Mesendoderm (in vitro differentiated cells): ENCODE results near the gene CASZ1.

Source experiments
- DNase-seq: peaks from one replicate; pipeline ENCODE4 v3.0.0; 2013
- H2AK5ac ChIP-seq: 2 replicates; pipeline ENCODE4 v1.6.1; 2013; ENCODE audit warnings: low read length, inconsistent platforms
- H2BK120ac ChIP-seq: 2 replicates; pipeline ENCODE4 v1.6.1; 2013; ENCODE audit warnings: low read depth, mild to moderate bottlenecking, low read length, moderate library complexity, mixed read lengths
- H2BK15ac ChIP-seq: replicated peaks from 2 replicates; pipeline ENCODE4 v1.6.1; 2013; ENCODE audit warnings: low read depth, mild to moderate bottlenecking, moderate library complexity
- H2BK5ac ChIP-seq: 2 replicates; pipeline ENCODE4 v1.6.1; 2013; ENCODE audit warnings: low read length, inconsistent platforms
- H3K18ac ChIP-seq: 2 replicates; pipeline ENCODE4 v1.6.1; 2013; ENCODE audit warnings: mild to moderate bottlenecking, low read length, mixed read lengths
- H3K23ac ChIP-seq: one replicate; pipeline ENCODE4 v1.6.1; 2013; ENCODE audit warnings: low read length
- H3K27ac ChIP-seq: 2 replicates; pipeline ENCODE4 v1.5.1; 2013; ENCODE audit warnings: low read depth, mild to moderate bottlenecking, inconsistent platforms, low read length, moderate library complexity
- H3K27me3 ChIP-seq: 2 replicates; pipeline ENCODE4 v1.6.1; 2013; ENCODE audit warnings: low read length, control low read depth, mild to moderate bottlenecking, inconsistent platforms; ENCODE audit not compliant: insufficient read depth, poor library complexity
- H3K36me3 ChIP-seq: 2 replicates; pipeline ENCODE4 v1.6.1; 2013; ENCODE audit warnings: low read length, inconsistent platforms; ENCODE audit not compliant: control insufficient read depth, insufficient read depth
- H3K4ac ChIP-seq: one replicate; pipeline ENCODE4 v1.6.1; 2013; ENCODE audit warnings: low read depth, mild to moderate bottlenecking, low read length, moderate library complexity
- H3K4me1 ChIP-seq: 2 replicates; pipeline ENCODE4 v1.6.1; 2013; ENCODE audit warnings: low read depth, low read length, inconsistent platforms; ENCODE audit not compliant: control insufficient read depth
- H3K4me2 ChIP-seq: 2 replicates; pipeline ENCODE4 v1.6.1; 2013; ENCODE audit warnings: low read length
- H3K4me3 ChIP-seq: 2 replicates; pipeline ENCODE4 v1.5.1; 2013; ENCODE audit warnings: mild to moderate bottlenecking, low read length
- H3K56ac ChIP-seq: one replicate; pipeline ENCODE4 v1.6.1; 2013; ENCODE audit warnings: low read length
- H3K79me1 ChIP-seq: 2 replicates; pipeline ENCODE4 v1.6.1; 2013; ENCODE audit warnings: low read length, inconsistent platforms
- H3K79me2 ChIP-seq: 2 replicates; pipeline ENCODE4 v1.6.1; 2013; ENCODE audit warnings: mild to moderate bottlenecking, low read length; ENCODE audit not compliant: control insufficient read depth, insufficient read depth
- H3K9ac ChIP-seq: 2 replicates; pipeline ENCODE4 v1.6.1; 2013; ENCODE audit warnings: low read length, inconsistent platforms
- H4K5ac ChIP-seq: one replicate; pipeline ENCODE4 v1.6.1; 2013; ENCODE audit warnings: low read length
- H4K8ac ChIP-seq: one replicate; pipeline ENCODE4 v1.6.1; 2013; ENCODE audit warnings: low read depth, mild to moderate bottlenecking, control low read depth, low read length, moderate library complexity
- WGBS: extraction: QIAGEN DNeasy Blood & Tissue Kit; methylation state at CpG from one replicate; pipeline ENCODE4 v1.1.7; 2013; ENCODE audit warnings: low lambda C conversion rate, missing lambda C conversion rate; ENCODE audit not compliant: insufficient coverage; ENCODE audit errors: extremely low coverage; 5-methylcytosine and 5-hydroxymethylcytosine counted together

Gene CASZ1

DNA sequence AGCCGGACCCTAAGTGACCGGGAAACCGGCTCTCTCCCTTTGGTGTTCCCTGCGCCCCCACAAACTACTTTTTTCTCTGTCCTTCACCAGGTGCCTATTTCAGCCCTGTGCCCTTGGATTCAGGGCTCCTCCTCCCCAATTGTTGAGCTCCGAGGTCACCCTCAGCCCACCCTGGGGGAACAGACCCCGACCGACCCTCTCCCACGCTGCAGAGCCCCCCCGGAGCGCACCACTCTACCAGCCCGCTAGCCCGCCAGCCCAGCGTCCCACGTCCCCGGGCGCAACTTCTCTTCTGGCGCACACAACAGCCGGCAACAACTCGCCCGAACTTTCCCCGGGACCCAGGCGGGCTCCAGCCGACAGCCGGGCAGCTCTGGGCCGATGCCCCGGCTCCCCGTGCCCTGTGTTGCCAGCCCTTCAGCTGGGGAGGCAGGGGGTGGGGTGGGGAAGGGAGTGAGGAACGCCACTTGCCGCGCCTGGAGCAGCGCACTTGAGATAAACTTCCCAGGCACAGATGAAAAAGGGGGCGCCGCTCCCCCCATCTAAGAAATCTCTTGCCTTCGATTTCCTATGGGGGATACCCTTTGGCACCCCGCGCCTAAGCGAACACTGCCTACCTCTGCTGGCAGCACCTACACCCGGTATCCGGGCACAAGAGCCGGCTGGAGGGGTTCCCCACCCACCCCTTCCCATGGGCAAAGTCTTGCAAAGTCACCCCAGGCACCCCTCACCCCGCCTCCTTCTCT, 997 bp downstream of the CASZ1 start:
- Histone ChIP-seq H2BK120ac (no peak overlapping the region), H3K4me1 (no peaks in the 10 kb centered on the region), H4K8ac (no peak overlapping the region), H2AK5ac (no peak overlapping the region), H3K27ac (no peak overlapping the region), H3K18ac (no peak overlapping the region), H3K79me1 (no peaks in the 10 kb centered on the region), H3K27me3 (peaks cover 16% of the 10 kb centered on the region), H3K36me3 (no peaks in the 10 kb centered on the region), H4K5ac (no peak overlapping the region), H3K56ac (peak overlapping the region; percentile 22), H3K23ac (no peak overlapping the region), H3K9ac (no peak overlapping the region), H3K4ac (no peak overlapping the region), H3K4me3 (no peak overlapping the region), H3K79me2 (no peaks in the 10 kb centered on the region), H3K4me2 (peak overlapping the region; percentile 3), H2BK15ac (no peak overlapping the region), H2BK5ac (no peak overlapping the region)
- WGBS, result no CpG with 5 or more reads among the region's 41 CpGs
- DNase-seq, result no peak

- Histone ChIP-seq H3K79me2 (no peaks in the 10 kb centered on the region), H3K4ac (no peak overlapping the region), H2BK5ac (no peak overlapping the region), H2BK15ac (no peak overlapping the region), H3K36me3 (no peaks in the 10 kb centered on the region), H3K27me3 (peaks cover 16% of the 10 kb centered on the region), H3K4me3 (no peak overlapping the region), H3K9ac (no peak overlapping the region), H3K4me1 (no peaks in the 10 kb centered on the region), H3K56ac (peak overlapping the region; percentile 22), H3K27ac (no peak overlapping the region), H2BK120ac (no peak overlapping the region), H4K5ac (no peak overlapping the region), H4K8ac (no peak overlapping the region), H2AK5ac (no peak overlapping the region), H3K4me2 (peak overlapping the region; percentile 3), H3K18ac (no peak overlapping the region), H3K23ac (no peak overlapping the region), H3K79me1 (no peaks in the 10 kb centered on the region)
- no CpG with 5 or more reads among the region's 58 CpGs for WGBS
- peak; percentile 23 for DNase-seq
Measured at GRCh38 chr1:10794724-10795275, 1.6 kb downstream of the CASZ1 start.

DNA sequence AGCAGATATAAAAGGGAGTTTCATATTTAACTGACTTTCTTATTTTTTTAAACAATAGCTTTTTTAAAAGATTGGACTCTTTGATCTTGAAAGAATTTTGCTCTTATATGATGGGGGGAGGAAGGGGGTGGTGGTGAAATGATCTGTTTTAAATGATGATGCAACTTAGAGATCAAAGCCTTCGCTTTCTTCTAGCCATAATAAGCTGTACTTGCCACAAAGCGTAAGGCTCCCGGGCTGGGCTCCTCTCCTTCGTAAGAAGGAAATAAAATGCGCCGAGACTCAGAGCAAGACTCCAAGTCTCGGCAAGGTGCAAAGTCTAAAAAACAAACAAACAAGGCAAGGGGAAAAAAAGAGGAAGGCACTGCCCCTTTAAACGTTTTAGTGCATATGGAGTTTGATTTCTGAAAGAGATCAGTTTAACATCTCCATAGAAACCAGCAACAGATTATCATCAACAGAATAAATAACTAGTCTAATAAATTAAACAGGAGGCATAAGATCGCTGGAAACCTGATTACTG, 3.3 kb downstream of the CASZ1 start:
- Histone ChIP-seq H4K5ac (no peak overlapping the region), H3K79me2 (no peaks in the 10 kb centered on the region), H3K23ac (no peak overlapping the region), H3K4me1 (no peaks in the 10 kb centered on the region), H3K36me3 (no peaks in the 10 kb centered on the region), H3K9ac (no peak overlapping the region), H3K27ac (no peak overlapping the region), H3K4me3 (no peak overlapping the region), H3K56ac (no peak overlapping the region), H2BK5ac (no peak overlapping the region), H3K79me1 (no peaks in the 10 kb centered on the region), H3K4ac (no peak overlapping the region), H3K18ac (no peak overlapping the region), H3K27me3 (peaks cover 16% of the 10 kb centered on the region), H4K8ac (no peak overlapping the region), H3K4me2 (peak overlapping the region; percentile 37), H2AK5ac (no peak overlapping the region), H2BK120ac (no peak overlapping the region), H2BK15ac (no peak overlapping the region)
- no CpG with 5 or more reads among the region's 9 CpGs for WGBS
- DNase-seq, result peak; percentile 43

DNA sequence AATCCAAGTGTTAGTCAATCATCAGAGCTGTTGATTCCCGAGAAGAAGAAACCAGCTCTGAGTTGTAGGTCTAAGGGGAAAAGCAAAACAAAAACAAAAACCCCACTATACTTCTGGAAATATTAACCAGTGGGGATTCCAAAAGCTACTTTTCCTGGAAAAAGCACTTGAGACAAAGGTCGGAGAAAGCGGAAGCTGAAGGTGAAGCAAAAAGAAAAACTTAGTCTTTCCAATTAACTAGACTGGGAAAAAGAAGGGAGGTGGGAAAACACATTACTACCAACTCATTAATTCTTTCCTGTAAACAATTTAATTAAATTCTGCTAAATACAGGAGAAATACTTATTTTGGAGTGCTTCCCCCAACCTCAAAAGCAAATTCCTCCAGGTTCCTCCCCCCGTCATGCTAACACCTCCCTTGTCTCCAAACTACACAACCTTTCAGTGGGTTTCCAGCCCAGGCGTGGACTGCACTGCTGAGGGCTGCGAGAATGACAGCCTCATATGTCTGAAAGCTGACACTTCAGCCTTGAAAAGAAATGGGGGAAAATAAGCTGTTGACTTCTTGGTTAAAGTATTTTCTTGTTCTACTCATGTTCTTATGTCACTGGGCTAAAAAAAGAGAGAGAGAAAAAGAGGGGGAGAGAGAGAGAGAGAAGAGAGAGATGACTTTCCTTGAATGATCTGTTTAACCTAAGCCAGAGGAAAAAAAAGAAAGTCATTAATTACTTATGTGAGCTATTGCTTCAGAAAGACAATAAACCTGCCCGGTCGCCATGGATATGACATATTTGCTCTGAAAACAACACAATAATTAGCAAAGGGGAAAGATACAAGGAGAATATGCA, 5.1 kb downstream of the CASZ1 start:
- WGBS, result no CpG with 5 or more reads among the region's 8 CpGs
- no peak overlapping the region for H3K23ac ChIP-seq
- no peak overlapping the region for H3K4ac ChIP-seq
- H3K79me2 ChIP-seq, result no peaks in the 10 kb centered on the region
- no peaks in the 10 kb centered on the region for H3K36me3 ChIP-seq
- no peak overlapping the region for H3K4me3 ChIP-seq
- no peak overlapping the region for H3K9ac ChIP-seq
- H3K4me2 ChIP-seq, result no peak overlapping the region
- no peaks in the 10 kb centered on the region for H3K79me1 ChIP-seq
- H4K5ac ChIP-seq, result no peak overlapping the region
- H2BK15ac ChIP-seq, result no peak overlapping the region
- H2BK120ac ChIP-seq, result no peak overlapping the region
- peaks cover 16% of the 10 kb centered on the region for H3K27me3 ChIP-seq
- H3K4me1 ChIP-seq, result no peaks in the 10 kb centered on the region
- H2AK5ac ChIP-seq, result no peak overlapping the region
- H3K27ac ChIP-seq, result no peak overlapping the region
- H2BK5ac ChIP-seq, result no peak overlapping the region
- DNase-seq, result peak; percentile 22
- H3K18ac ChIP-seq, result no peak overlapping the region
- H4K8ac ChIP-seq, result no peak overlapping the region
- H3K56ac ChIP-seq, result no peak overlapping the region

DNA sequence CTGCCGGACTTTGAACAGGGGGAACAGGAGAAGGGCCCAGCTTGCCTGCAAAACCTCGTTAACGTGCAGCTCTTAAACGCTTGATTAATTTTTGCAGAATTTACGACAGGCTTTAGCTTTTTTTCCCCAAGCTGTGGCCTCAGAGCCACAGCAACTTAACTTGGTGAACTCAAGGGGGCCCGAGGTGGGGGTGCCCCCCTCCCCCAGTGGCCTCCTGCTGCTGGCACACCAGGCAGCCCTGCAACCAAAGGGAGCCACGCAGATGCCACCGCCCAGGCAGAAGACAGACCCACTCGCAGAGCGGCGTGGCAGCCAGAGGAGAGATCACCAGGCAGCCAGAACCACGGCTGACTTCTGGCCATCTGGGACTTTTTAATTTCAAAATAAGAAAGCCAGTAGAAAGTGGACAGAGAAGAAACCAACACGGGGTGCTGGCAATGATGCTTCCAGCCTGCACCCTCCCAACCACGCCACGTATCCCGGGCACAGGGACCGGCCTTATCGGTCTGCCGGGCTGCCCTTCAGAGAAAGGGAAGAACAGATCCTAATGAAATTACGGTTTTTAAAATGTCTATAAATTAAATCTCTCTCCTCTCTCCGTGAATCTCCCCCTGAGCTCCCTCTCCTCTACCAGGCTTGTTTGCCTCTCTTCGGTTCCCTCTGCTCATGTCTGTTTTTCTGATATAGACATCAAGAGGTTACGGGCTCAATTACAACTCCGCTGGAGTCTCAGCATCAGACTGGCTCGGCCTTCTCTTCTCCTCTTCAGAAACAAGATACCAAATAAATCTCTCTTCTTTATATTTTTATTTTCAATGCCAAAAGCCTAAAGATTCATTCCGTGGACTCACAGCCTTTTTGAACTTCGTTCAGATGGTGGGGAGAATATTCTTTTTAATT, 6.4 kb downstream of the CASZ1 start:
- Histone ChIP-seq H3K79me2 (no peaks in the 10 kb centered on the region), H3K9ac (no peak overlapping the region), H4K8ac (no peak overlapping the region), H3K56ac (no peak overlapping the region), H3K23ac (no peak overlapping the region), H2AK5ac (no peak overlapping the region), H4K5ac (no peak overlapping the region), H2BK120ac (no peak overlapping the region), H3K79me1 (no peaks in the 10 kb centered on the region), H3K36me3 (no peaks in the 10 kb centered on the region), H3K4ac (no peak overlapping the region), H3K4me2 (no peak overlapping the region), H2BK5ac (no peak overlapping the region), H2BK15ac (no peak overlapping the region), H3K27me3 (peaks cover 9% of the 10 kb centered on the region), H3K18ac (no peak overlapping the region), H3K4me1 (no peaks in the 10 kb centered on the region), H3K27ac (no peak overlapping the region), H3K4me3 (no peak overlapping the region)
- no peak for DNase-seq
- WGBS, result no CpG with 5 or more reads among the region's 27 CpGs
